ENCODE results near the gene GNPTG.

GRCh38 chr16:1378804-1379303 is 27.1 kb downstream of the GNPTG start:
- TF ChIP-seq CTCF (IDR thresholded peaks at IDR 0.05) (no peak), EZH2 (IDR thresholded peaks at IDR 0.05) (no peak), EZH2phosphoT487 (IDR thresholded peaks at IDR 0.05) (no peak)
